Stomach (tissue), 4 donors: ENCODE measurements around the gene TALDO1.

Experiments used
- POLR2A ChIP-seq, 4 donors: fragments of 450-650 bp; IDR thresholded peaks; one replicate each; pipeline ENCODE4 v1.6.1; 2016; ENCODE audit warnings: antibody characterized with exemption in 4 of 4, control low read depth in 2 of 4, mild to moderate bottlenecking in 1 of 4, moderate library complexity in 1 of 4
- POLR2AphosphoS5 ChIP-seq, 3 donors: sonication (generic); formaldehyde crosslinking; IDR thresholded peaks; one replicate each; pipeline ENCODE4 v1.6.1; 2016; ENCODE audit warnings: antibody characterized with exemption in 3 of 3
- TF ChIP-seq, protein P1 (sequence below), 7 experiments: fragments of 450-650 bp in 4 of 7; fragments of 200-600 bp in 3 of 7; sonication (generic) in 3 of 7; IDR thresholded peaks; one replicate each; pipeline ENCODE4 v1.5.1; 2016 to 2019; ENCODE audit warnings: antibody characterized with exemption in 7 of 7, control low read depth in 2 of 7, mild to moderate bottlenecking in 1 of 7

DNA sequence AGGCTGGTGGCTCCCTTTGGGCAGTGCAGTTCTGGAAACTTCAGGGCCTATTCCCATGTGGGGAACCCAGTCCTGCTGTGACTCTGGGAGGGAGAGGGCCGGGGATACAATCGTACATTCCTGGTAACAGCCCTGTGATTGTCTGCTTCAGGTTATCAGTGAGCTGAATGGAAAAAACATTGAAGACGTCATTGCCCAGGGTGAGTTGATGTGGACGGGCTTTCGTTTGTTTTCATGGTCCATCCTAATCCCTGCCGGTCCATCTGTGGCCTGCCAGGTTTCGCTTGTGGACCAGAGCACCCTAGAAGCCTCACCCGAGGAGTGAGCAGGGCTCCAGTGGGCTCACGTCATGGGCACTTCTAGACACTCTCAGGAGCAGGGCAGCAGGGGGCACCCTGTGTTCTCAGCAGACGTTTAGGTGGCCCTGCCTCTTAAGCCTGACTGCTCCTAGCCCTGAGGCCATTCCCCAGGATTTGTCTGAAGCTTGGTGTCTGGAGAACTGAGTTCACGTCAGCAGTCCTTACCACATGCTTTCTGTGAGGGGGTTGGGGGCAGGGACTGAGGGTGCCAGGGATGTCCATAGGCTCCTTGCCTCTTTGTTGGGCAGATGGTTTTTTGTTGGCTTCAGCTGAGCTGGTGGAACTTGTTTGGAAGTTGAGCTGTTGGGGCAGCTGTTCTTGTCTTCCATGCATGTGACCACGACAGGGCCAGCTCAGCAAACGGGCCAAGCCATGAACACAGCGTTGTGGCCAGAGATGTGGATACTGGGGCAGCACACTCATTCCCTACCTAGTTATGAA is 64.4 kb downstream of the TALDO1 start:
- TF ChIP-seq POLR2A (IDR thresholded peaks at IDR 0.05) (no peak), POLR2AphosphoS5 (IDR thresholded peaks at IDR 0.05) (no peak)
- TF ChIP-seq, protein P1, sequence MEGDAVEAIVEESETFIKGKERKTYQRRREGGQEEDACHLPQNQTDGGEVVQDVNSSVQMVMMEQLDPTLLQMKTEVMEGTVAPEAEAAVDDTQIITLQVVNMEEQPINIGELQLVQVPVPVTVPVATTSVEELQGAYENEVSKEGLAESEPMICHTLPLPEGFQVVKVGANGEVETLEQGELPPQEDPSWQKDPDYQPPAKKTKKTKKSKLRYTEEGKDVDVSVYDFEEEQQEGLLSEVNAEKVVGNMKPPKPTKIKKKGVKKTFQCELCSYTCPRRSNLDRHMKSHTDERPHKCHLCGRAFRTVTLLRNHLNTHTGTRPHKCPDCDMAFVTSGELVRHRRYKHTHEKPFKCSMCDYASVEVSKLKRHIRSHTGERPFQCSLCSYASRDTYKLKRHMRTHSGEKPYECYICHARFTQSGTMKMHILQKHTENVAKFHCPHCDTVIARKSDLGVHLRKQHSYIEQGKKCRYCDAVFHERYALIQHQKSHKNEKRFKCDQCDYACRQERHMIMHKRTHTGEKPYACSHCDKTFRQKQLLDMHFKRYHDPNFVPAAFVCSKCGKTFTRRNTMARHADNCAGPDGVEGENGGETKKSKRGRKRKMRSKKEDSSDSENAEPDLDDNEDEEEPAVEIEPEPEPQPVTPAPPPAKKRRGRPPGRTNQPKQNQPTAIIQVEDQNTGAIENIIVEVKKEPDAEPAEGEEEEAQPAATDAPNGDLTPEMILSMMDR (IDR thresholded peaks at IDR 0.05): no peak
